NB4 (cell line): ENCODE results near the gene STMN3.

Experiments
- DNase-seq: peaks from one replicate; pipeline ENCODE4 v3.0.0; 2010; ENCODE audit warnings: low read depth
- H3K4me3 ChIP-seq: one replicate; pipeline ENCODE4 v1.5.1; 2011; ENCODE audit warnings: mild to moderate bottlenecking, low read depth, low read length, moderate library complexity
- MYC ChIP-seq: IDR thresholded peaks from 2 replicates; pipeline ENCODE4 v1.6.1; 2011; ENCODE audit warnings: low read depth, low read length
- POLR2A ChIP-seq: IDR thresholded peaks from 2 replicates; pipeline ENCODE4 v1.6.1; 2011; ENCODE audit warnings: mild to moderate bottlenecking; ENCODE audit not compliant: insufficient read length; ENCODE audit errors: extremely low read depth
- TF ChIP-seq, protein P1 (sequence below): IDR thresholded peaks from 2 replicates; pipeline ENCODE4 v1.6.1; 2011; ENCODE audit warnings: low read depth, low read length
- TF ChIP-seq, protein P2 (sequence below): IDR thresholded peaks from one replicate; pipeline ENCODE4 v1.5.1; 2012; ENCODE audit warnings: low read depth, low read length

The STMN3 gene

DNA sequence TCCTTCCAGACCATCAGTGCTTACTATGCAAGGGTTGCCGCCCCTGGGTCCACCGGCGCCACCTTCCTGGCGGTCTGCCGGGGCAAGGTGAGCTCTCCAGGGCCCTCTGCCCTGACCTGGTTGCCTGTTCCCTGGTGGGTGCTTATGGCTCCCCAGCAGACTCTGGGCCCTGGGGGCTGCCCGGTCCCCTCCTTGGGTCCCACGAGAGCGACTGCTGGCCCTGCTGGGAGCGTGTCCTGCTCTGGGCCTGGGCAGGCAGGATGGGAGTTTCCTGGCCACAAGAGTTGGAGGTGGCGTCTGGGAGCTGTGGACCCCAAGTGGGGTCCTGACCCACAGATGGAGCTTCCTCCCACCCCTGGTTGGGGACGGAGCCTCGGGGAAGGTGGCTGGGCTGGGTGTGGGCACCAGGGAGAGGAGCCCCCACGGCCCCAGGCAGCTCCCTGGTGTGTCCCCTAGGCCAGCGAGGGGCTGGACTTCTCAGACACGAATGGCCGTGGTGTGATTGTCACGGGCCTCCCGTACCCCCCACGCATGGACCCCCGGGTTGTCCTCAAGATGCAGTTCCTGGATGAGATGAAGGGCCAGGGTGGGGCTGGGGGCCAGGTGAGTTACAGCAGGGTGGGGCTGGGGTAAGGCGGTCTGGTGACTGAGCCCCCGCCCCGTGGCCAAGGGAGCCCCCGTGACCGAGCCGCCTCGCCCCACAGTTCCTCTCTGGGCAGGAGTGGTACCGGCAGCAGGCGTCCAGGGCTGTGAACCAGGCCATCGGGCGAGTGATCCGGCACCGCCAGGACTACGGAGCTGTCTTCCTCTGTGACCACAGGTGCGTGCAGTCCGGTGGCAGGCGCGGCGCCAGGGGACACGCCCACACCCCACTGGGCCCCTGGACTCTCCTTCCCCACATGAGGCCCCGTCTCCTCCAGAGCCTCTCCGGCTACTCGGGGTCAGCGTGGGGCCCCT, 36.1 kb upstream of the STMN3 start:
- H3K4me3 ChIP-seq: no peak overlapping the region
- TF ChIP-seq, protein P1, sequence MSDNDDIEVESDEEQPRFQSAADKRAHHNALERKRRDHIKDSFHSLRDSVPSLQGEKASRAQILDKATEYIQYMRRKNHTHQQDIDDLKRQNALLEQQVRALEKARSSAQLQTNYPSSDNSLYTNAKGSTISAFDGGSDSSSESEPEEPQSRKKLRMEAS: no peak
- TF ChIP-seq MYC: no peak
- TF ChIP-seq, protein P2, sequence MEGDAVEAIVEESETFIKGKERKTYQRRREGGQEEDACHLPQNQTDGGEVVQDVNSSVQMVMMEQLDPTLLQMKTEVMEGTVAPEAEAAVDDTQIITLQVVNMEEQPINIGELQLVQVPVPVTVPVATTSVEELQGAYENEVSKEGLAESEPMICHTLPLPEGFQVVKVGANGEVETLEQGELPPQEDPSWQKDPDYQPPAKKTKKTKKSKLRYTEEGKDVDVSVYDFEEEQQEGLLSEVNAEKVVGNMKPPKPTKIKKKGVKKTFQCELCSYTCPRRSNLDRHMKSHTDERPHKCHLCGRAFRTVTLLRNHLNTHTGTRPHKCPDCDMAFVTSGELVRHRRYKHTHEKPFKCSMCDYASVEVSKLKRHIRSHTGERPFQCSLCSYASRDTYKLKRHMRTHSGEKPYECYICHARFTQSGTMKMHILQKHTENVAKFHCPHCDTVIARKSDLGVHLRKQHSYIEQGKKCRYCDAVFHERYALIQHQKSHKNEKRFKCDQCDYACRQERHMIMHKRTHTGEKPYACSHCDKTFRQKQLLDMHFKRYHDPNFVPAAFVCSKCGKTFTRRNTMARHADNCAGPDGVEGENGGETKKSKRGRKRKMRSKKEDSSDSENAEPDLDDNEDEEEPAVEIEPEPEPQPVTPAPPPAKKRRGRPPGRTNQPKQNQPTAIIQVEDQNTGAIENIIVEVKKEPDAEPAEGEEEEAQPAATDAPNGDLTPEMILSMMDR: no peak
- TF ChIP-seq POLR2A: no peak
- DNase-seq: no peak

DNA sequence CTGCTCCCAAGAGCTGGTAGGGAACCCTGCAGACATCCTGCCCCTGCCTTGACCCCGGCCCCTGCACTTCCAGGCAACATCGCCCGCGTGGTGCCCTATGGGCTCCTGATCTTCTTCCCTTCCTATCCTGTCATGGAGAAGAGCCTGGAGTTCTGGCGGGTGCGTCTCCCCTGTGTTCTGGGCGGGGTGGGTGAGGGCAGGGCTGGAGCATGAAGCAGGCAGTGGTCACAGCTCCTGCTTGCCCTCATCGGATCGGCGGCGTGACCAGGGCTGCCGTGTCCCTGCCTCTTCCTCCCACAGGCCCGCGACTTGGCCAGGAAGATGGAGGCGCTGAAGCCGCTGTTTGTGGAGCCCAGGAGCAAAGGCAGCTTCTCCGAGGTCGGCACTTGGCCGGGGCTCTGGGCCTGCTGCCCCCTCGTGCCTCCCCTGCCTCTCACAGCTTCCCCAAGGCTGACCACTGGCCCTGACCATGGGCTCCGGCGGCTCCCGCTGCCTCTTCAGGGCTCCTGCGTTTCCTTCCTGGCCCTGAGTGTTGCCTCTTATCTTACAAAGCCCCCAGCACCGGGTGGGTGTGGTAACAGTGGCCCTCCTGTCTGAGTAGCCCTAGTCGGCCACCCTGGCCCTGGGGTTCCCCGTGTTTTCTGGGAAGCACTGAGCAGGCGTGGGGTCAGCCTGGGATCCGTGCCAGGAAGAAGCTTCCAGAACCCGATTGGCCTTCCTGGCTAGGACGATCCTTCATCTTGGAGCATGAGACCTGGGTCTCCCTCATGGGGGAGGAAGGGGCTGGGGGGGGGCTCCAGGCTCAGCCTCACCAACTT, 35.2 kb upstream of the STMN3 start:
- TF ChIP-seq POLR2A: no peak
- TF ChIP-seq, protein P2: no peak
- TF ChIP-seq MYC: no peak
- TF ChIP-seq, protein P1: no peak

DNA sequence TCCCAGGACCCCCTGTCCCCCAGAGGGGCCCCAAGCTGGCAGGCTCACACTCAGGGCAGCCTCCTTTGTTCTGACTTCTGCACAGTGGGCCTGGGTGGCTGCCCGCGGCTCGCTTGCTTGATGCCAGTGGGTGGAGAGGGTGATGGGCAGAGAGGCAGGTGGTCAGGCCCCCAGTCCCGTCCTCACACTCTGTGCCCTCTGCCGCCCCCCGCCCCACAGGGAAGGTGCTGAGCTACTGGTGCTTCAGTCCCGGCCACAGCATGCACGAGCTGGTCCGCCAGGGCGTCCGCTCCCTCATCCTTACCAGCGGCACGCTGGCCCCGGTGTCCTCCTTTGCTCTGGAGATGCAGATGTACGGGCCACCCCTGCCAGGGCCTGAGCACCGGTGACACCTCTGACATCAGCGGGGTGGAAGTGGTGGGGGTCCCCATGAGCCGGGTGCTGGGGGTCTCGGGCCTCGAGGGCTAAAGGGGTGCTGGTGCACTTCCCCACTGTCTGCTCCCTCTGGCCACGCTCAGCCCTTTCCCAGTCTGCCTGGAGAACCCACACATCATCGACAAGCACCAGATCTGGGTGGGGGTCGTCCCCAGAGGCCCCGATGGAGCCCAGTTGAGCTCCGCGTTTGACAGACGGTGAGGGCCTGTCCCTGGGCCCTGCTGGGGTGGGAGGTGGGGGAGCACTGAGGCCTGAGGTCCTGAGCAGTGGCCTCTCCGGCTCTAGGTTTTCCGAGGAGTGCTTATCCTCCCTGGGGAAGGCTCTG, 34.4 kb upstream of the STMN3 start:
- TF ChIP-seq, protein P1: no peak
- TF ChIP-seq MYC (no peak), POLR2A (no peak)
- TF ChIP-seq, protein P2: no peak
- DNase-seq: no peak
- H3K4me3 ChIP-seq: no peak overlapping the region

More for the DNA sequence above, 35.2 kb upstream of the STMN3 start:
- H3K4me3 ChIP-seq: no peak overlapping the region
- no peak for DNase-seq

DNA sequence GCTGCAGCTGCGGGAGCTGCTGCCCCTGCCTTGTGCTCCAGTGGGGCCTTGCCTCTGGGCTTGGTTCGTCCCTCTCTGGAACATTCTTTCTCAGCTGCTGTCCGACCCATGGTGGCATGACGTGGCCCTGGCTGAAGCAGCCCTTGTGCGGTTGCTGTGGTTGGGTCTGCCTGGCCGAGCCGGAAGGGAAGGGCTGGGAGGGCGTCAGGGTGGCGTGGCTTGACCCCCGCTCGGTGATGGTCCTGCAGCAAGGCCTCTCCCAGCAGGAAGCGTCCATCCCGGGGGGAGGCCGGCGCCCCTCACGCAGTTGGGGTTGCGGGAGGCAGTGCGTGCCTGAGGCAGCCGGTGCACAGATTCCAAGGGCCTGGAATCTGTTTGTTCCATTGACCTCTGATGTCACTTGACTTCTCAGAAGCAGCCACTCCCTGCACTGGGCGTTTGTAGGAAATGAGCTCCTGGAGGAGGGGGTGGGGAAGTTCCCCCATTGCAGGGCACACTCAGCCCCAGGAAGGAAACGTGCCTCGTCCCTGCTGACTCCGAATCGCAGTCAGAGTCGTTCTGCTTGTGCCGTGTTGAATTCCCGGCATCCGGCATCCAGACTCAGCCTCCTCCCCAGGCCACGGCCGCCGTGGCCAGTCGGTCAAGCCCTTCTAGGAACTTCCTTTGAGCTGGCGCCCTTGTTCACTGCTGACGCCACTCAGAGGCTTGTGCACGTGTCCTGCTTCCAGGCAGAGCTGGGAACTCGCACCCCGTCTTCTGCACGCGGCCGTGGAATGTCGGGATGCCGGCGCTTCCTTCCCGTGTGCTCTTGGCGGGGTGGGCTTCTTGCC, 33.5 kb upstream of the STMN3 start:
- DNase-seq: no peak
- TF ChIP-seq POLR2A (no peak), MYC (0 out of 2 replicates have a peak, but pooled peaks have one; percentile 32)
- TF ChIP-seq, protein P1: no peak
- TF ChIP-seq, protein P2: no peak
- no peak overlapping the region for H3K4me3 ChIP-seq

DNA sequence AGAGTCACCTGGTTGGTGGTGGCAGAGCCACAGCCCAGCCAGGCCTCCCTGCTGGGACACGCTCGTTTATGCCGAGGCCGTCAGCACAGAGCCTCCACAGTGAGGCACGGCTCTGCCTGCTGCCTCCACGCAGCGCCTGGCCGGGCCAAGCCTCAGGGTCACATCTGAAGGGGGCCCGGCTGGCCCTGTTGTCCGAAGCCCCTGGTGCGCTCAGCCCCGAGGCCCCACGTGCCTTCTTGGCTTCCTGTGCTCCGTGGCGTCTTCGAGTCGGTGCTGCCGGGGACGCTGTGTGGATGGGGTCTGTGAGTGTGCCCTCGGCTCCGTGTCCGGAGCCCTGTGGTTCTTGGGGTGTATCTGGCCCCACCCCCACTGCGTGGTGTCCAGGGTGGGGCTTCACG, 32.9 kb upstream of the STMN3 start:
- no peak overlapping the region for H3K4me3 ChIP-seq
- TF ChIP-seq, protein P2: no peak
- no peak for TF ChIP-seq MYC
- TF ChIP-seq, protein P1: no peak
- no peak for TF ChIP-seq POLR2A
- DNase-seq: no peak
